Fibroblast of skin of scalp (primary cell): ENCODE results near the gene ST8SIA1. TPM values are rescaled to one million over a fixed set of nuclear protein-coding genes. Genes with fewer than 3 reads are reported as not detected.
"Not testable (repeated sequence)": the region's sequence is repeated elsewhere in the genome, so short reads cannot be mapped to it uniquely, and the experiment has no call there.

ENCODE experiments used
- DNase-seq: peaks from one replicate; pipeline ENCODE4 v3.0.0-alpha.2; 2013
- polyA plus RNA-seq, 2 experiments: library from polyadenylated mRNA; unstranded; fragments of 120-200 nt; gene quantifications; one replicate each; pipeline ENCODE4 v1.2.1, GENCODE V29; 2013; ENCODE audit not compliant: insufficient read length in 2 of 2

Gene ST8SIA1
- 0.73 TPM for polyA plus RNA-seq (2013, experiment 1 of 2; ENCODE audit: insufficient read length)
- 0.80 TPM for polyA plus RNA-seq (2013, experiment 2 of 2; ENCODE audit: insufficient read length)

- peak; percentile 14 for DNase-seq
These were observed at the start of gene ST8SIA1 for GRCh38 chr12:22334410-22335100. TSS of gene ST8SIA1 (minus strand) at chr12:22334707. CDS start at chr12:22334232, 475 bp downstream.

- DNase-seq: no peak
These were observed 45.5 kb upstream of the ST8SIA1 start for GRCh38 chr12:22380031-22380430.

GRCh38 chr12:22377731-22378496, 43.4 kb upstream of the ST8SIA1 start:
- DNase-seq: peak; percentile 9

- DNase-seq: not testable (repeated sequence)
These were observed 42.2 kb upstream of the ST8SIA1 start for GRCh38 chr12:22376596-22377150.

- no peak for DNase-seq
These were observed 40.0 kb upstream of the ST8SIA1 start for GRCh38 chr12:22374508-22374907.

- DNase-seq: no peak
These were observed 37.9 kb upstream of the ST8SIA1 start for GRCh38 chr12:22372277-22372837.

GRCh38 chr12:22366181-22366580, 31.7 kb upstream of the ST8SIA1 start:
- DNase-seq: no peak

- DNase-seq: no peak
These were observed 27.3 kb upstream of the ST8SIA1 start for GRCh38 chr12:22361785-22362184.

GRCh38 chr12:22360774-22361173, 26.3 kb upstream of the ST8SIA1 start:
- no peak for DNase-seq

GRCh38 chr12:22357531-22357930, 23.0 kb upstream of the ST8SIA1 start:
- DNase-seq: no peak

GRCh38 chr12:22356231-22356630, 21.7 kb upstream of the ST8SIA1 start:
- DNase-seq: no peak

- DNase-seq: no peak
These were observed 20.6 kb upstream of the ST8SIA1 start for GRCh38 chr12:22355011-22355580.

- no peak for DNase-seq
These were observed 19.3 kb upstream of the ST8SIA1 start for GRCh38 chr12:22353615-22354325.

- no peak for DNase-seq
These were observed 16.4 kb upstream of the ST8SIA1 start for GRCh38 chr12:22350886-22351285.

GRCh38 chr12:22348208-22348607, 13.7 kb upstream of the ST8SIA1 start:
- no peak for DNase-seq

GRCh38 chr12:22340143-22340542, 5.6 kb upstream of the ST8SIA1 start:
- DNase-seq: no peak

GRCh38 chr12:22339691-22340090, 5.2 kb upstream of the ST8SIA1 start:
- DNase-seq: no peak

- DNase-seq: peak; percentile 43
These were observed 1.3 kb upstream of the ST8SIA1 start for GRCh38 chr12:22335794-22336166.

GRCh38 chr12:22333713-22334409, 646 bp downstream of the ST8SIA1 start:
- DNase-seq: no peak

- peak; percentile 12 for DNase-seq
These were observed 1.3 kb downstream of the ST8SIA1 start for GRCh38 chr12:22333186-22333712.

- DNase-seq: no peak
These were observed 2.3 kb downstream of the ST8SIA1 start for GRCh38 chr12:22332202-22332601.
